GM19099 (cell line): ENCODE data around the gene RET.

Experiments used
- POLR2A ChIP-seq: IDR thresholded peaks from 3 replicates; pipeline ENCODE4 v1.6.1; 2011; ENCODE audit warnings: low read depth; ENCODE audit not compliant: insufficient read length; ENCODE audit errors: extremely low read depth

The RET gene

GRCh38 chr10:43158636-43159035, 81.8 kb downstream of the RET start:
- TF ChIP-seq POLR2A, result no peak

DNA sequence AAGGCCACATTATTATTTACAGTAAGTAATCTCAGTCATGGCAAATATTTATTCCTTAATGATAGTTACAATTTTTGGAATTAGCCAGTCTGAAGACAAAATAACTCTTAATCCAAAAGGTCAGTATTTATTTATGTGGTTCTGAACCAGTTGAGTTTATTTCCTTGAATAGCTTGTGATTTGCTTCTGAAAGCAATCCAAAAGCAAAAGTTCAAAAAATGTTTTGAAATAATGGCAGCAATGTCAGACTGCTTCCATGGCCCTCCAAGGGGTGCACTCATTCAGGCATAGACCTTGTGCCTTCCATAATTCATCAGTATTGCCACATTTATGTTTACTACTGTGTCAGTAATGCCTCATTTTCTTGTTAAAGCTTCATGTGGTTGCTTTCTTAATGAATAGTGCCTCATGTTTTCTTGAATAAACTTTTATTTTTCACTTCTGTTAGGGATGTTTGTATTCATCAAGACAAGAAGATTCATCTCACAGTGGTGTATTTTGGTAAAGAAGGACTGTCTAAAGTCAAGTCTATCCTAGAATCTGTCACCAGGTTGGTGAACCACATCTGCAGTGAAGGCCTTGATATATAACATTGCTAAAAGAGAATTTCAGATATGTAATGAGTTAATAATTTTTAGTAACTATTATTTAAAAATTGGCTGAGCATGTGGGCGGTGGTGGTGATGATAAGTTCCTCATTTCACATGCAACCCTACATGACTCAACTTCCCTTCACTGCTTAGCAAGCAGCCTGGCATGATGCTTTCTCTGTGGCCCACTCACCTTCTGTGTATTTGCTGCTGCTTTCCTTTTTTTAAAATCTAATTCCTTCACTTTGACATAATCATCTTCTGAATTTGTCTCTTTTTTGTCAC, 83.4 kb downstream of the RET start:
- TF ChIP-seq POLR2A, result no peak

- TF ChIP-seq POLR2A, result no peak
Measured at GRCh38 chr10:43160921-43161255, 84.0 kb downstream of the RET start.

- no peak for TF ChIP-seq POLR2A
Measured at GRCh38 chr10:43162604-43163003, 85.7 kb downstream of the RET start.

DNA sequence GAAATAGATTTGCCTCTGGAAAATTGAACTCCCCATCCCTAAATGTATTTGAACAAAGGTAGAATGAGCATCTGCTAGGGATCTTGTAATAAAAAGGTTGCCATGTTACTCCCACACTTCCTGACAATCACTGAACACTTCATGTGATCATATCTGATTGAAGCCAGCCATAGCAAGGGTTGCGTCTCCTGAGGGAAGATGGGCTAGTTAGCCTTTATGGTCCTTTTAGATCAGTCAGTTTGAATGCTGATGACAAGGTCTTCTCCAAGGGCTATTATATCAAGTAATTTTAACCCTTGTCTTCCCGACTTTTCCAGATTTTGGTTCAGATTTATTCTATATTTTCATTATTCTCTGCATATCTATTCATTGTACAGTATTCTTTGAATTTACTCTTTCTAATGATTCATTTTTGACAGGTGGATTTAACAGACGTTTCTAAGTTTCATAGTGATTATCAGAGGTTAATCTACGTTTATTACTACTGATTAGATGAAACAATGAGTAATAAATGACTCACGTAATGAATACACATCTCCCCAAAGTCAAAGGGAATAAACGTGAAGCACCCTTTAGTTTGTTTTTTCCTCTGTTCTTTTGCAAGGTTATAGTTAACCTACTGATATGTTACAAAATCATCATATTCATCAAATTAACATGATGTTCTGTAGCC, 89.5 kb downstream of the RET start:
- TF ChIP-seq POLR2A, result no peak

GRCh38 chr10:43166880-43167497, 90.1 kb downstream of the RET start:
- no peak for TF ChIP-seq POLR2A

DNA sequence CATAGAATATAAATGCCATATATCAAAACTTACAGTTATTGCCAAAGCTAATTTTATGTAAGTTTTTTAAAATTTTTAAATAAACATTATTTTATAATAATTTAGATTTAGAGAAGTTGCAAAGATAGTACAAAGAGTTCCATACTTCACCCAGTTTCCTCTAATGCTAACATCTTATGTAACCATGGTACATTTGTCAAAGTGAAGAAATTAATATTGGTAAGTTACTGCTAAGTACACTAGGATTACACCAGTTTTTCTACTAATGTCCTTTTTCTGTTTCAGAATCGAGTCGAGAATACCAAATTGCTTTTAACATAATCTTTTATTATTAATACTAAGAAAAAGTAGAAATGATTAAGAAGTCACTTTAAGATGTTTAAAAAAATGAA, 90.6 kb downstream of the RET start:
- no peak for TF ChIP-seq POLR2A

DNA sequence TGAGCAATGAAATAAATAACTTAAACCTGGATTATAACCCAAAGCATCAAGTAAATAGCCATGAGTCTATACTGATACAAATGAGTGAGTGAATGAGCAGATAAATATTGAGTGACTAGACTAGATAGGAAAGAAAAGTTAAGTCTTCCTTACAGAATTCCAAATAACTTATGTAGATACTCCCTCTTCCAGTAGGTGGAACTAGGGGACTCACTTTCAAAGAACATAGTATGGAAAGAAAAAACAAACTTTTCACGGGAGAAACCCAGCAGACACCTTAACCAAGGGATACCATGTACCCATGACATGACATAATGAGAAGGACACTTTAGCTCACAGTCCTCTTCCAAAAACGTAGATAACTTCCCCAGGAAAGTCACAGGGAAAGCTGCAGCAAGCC, 93.6 kb downstream of the RET start:
- no peak for TF ChIP-seq POLR2A

DNA sequence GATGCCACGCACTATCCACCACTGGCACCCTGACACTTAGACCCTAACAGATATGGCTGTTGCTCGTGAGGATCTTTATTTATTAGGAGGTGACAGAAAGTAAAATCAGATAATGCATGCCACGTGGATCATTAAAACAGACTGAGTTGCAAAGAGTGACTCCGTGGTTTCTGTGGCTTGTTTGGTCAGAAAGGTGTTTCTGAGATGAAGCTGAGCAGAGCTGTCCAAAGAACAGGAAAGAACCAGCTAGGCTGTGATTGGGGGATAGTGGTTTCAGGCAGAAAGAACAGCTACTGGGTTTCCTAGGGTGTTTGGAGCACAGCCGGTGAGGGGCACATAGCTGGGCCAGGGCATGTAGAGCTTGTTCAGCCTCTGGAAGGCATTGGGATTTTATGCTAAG, 95.8 kb downstream of the RET start:
- no peak for TF ChIP-seq POLR2A

GRCh38 chr10:43173120-43173519, 96.3 kb downstream of the RET start:
- no peak for TF ChIP-seq POLR2A

DNA sequence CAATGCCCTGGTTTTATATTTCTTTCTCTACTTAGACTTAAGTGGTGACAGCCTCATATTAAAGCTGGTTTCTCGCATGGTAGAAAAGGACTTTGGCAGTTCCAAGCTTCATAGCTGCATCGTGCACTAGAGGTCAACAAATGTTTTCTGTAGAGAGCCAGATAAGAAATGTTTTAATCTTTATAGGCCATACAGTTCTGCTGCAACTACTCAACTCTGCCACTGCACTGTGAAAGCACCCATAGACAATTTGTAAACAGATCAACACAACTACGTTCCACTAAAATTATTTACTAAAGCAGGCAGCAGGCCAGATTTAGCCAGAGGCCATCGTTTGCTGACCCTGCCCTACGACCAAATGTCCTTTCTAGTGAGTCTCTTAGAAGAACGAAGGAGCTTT, 98.1 kb downstream of the RET start:
- no peak for TF ChIP-seq POLR2A

GRCh38 chr10:43176271-43176670, 99.4 kb downstream of the RET start:
- no peak for TF ChIP-seq POLR2A

- no peak for TF ChIP-seq POLR2A
Measured at GRCh38 chr10:43177595-43177994, 100.7 kb downstream of the RET start.
